NCI-H748 (cell line): ENCODE measurements around the gene CPNE1.
"Not testable (repeated sequence)": the region's sequence is repeated elsewhere in the genome, so short reads cannot be mapped to it uniquely, and the experiment has no call there.

Experiments used
- DNase-seq: peaks from one replicate; lab custom pipeline; 2025; ENCODE audit not compliant: unreplicated experiment; lab: John Stamatoyannopoulos, UW

CPNE1 gene

GRCh38 chr20:35664466-35665206, at the start of gene CPNE1, which contains the start of gene RBM12:
Gene CPNE1, minus strand, starts transcription at chr20:35664900. Its CDS starts 31,977 bp downstream, at chr20:35632923.
Gene RBM12, minus strand, starts transcription at chr20:35664900. Its CDS starts 9,578 bp downstream, at chr20:35655322.
- peak; percentile 94 for DNase-seq

GRCh38 chr20:35714127-35714526, 49.4 kb upstream of the CPNE1 start:
- DNase-seq = no peak

- not testable (repeated sequence) for DNase-seq
Measured at GRCh38 chr20:35713120-35713519, 48.4 kb upstream of the CPNE1 start.

- DNase-seq = no peak
Measured at GRCh38 chr20:35711588-35712209, 47.0 kb upstream of the CPNE1 start.

- no peak for DNase-seq
Measured at GRCh38 chr20:35710884-35711587, 46.3 kb upstream of the CPNE1 start.

GRCh38 chr20:35710039-35710438, 45.3 kb upstream of the CPNE1 start:
- no peak for DNase-seq

GRCh38 chr20:35709259-35709658, 44.6 kb upstream of the CPNE1 start:
- DNase-seq = no peak

- DNase-seq = no peak
Measured at GRCh38 chr20:35708502-35708901, 43.8 kb upstream of the CPNE1 start.

GRCh38 chr20:35706591-35707529, 42.2 kb upstream of the CPNE1 start:
- not testable (repeated sequence) for DNase-seq

- not testable (repeated sequence) for DNase-seq
Measured at GRCh38 chr20:35705894-35706293, 41.2 kb upstream of the CPNE1 start.

GRCh38 chr20:35704514-35705261, 40.0 kb upstream of the CPNE1 start:
- no peak for DNase-seq

- no peak for DNase-seq
Measured at GRCh38 chr20:35702824-35703695, 38.4 kb upstream of the CPNE1 start.

- DNase-seq = no peak
Measured at GRCh38 chr20:35702051-35702823, 37.5 kb upstream of the CPNE1 start.

GRCh38 chr20:35700625-35701148, 36.0 kb upstream of the CPNE1 start:
- DNase-seq = no peak

GRCh38 chr20:35699957-35700624, 35.4 kb upstream of the CPNE1 start:
- no peak for DNase-seq

- DNase-seq = peak; percentile 86
Measured at GRCh38 chr20:35699127-35699956, 34.6 kb upstream of the CPNE1 start, which contains the start of the genes NFS1 and ROMO1. Gene NFS1, minus strand, starts transcription at chr20:35699352. Its CDS starts 64 bp downstream, at chr20:35699288. Gene ROMO1, plus strand, starts transcription at chr20:35699405. Its CDS starts 228 bp downstream, at chr20:35699633.
